Brain pericyte (primary cell): ENCODE data around the gene ATG101.
"Not testable (repeated sequence)": the region's sequence is repeated elsewhere in the genome, so short reads cannot be mapped to it uniquely, and the experiment has no call there.

ENCODE experiments used
- DNase-seq: peaks from one replicate; pipeline ENCODE4 v3.0.0-alpha.2; 2012; ENCODE audit warnings: low read depth, low spot score

Gene ATG101

GRCh38 chr12:52097045-52097666 lies 27.4 kb downstream of the ATG101 start:
- no peak for DNase-seq

DNA sequence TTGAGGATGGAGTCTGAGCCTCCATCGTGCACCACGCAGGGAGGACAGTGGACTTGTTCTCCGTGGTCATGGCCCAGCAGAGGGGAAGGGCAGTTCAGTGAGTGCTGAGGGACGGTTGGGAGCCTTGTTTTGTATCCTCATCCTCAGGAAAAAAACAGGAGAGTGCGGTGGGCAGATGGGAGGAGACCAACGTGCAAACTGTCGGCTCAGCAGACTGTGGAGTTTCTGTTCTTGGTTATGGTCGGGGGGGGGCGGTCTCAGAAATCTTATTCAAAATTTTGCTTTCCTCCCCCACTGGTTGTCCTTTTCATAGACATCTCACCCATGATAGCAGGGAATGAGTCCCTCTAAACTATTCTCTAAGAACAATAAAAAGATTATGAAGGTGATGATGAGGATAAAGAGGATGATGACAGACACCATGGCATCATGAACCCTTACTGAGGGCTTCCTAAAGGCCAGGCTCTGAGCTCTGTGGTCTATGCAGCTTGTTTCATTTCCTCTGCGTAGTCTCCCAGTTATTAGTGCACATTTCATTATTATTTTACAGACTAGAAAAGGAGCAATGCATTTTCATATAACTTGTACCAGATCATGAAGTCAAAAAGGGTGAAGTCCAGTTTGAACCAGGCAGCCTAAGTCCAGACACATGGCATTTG lies 34.8 kb downstream of the ATG101 start:
- not testable (repeated sequence) for DNase-seq

DNA sequence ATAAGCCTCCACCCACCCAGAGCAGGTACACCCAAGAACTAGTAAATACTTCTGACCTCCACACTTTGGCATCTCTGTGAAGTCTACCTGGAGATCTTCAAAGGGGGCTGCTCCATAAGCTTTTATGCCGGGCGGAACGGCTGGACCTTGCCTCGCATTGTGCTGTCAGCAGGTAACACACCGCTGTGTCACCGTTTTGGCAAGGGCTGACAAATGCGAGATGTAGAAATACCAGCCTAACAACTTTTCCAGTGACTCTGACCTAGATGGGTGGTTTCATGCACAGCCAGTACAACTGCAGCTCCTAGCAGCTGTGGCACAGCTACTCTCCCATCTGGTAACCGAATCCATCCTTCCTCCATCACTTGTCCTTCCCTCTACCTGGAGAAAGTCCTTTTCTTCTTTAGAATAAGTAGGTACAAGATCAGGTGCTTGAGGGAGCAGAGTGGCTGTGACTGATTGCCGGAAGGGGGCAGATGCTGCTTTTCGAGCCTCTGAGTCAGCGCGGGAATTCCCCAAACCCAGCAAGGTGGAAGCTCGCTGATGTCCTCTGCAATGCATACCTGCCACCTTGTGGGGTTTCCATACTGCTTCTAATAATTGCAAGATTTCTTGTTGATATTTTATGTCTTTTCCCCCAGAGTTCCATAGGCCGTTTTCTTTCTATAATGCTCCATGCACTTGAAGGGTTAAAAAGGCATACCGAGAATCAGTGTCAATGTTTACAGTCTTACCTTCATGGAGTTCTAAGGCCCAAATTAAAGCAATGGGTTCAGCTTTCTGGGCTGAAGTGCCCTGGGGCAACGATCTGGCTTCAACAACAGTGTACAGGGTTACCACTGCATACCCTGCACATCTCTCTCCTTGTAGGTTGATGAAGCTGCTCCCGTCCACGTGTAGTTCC lies 46.7 kb downstream of the ATG101 start:
- not testable (repeated sequence) for DNase-seq

DNA sequence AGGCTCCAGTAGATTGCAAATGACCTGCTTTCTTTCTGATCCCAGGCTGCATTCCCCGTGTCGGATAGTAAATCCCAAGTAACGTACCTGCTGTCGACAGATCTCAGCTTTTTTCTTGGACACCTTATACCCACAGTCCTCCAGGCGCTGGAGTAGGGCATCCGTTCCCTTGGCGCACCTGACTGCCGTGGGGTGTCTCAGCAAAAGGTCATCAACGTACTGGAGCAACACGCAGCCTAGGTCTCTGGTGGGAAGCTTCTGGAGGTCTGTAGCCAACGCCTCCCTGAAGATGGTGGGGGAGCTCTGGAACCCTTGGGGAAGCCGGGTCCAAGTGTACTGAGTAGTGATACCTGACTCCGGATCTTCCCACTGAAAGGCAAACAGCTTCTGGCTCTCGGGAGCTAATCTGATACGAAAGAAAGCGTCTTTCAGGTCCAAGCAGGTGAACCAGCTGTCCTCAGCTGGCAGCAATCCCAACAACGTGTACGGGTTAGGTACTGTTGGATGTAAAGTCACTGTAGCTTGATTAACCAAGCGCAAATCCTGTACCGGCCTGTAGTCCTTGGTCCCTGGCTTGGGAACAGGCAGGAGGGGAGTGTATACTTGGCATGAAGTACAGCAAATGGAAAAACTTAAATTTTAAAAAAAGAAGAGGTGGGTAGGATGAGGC lies 48.2 kb downstream of the ATG101 start:
- not testable (repeated sequence) for DNase-seq

DNA sequence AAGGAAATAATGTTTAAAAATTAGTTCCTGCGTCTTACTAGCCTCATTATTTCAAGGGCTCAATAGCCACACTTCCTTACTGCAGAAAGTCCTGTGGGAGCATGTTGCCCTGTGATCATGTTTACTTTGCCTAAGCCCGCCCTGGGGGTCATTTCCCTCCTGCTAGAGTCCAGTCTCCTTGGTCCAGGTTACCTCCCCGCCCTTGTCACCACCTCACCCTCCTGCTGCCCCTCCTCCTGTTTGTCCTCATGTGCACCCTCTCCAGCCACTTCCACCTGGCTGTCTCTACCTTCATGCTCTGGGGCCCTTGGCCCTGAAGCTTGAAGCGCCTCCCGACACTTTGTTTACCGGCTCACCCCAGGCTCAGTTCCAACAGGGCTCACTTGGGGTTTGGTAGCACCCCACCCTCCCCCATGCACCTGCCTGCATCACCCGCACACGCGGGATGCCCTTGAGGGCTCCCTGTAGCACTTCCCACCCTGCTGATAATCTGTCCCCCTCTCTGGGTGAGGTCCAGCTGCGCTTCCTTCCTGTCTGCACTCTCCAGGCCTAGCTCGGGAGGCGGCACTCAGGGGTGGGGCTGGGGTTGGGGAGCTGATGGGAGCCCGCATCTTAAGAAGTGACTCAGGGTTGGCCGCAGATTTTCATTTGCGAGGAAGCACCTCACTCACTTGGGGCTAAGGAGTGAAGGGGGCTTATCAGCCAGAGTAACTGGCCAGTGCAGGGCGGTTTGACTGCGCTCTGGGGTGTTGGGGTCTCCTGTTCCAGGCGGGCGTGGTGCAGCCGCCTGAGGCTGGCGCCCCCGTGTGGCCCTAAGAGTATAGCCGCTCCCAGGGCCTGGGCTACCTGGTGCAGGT lies 49.8 kb downstream of the ATG101 start:
- no peak for DNase-seq

- DNase-seq = no peak
Observed at GRCh38 chr12:52120951-52121823, 51.4 kb downstream of the ATG101 start.

DNA sequence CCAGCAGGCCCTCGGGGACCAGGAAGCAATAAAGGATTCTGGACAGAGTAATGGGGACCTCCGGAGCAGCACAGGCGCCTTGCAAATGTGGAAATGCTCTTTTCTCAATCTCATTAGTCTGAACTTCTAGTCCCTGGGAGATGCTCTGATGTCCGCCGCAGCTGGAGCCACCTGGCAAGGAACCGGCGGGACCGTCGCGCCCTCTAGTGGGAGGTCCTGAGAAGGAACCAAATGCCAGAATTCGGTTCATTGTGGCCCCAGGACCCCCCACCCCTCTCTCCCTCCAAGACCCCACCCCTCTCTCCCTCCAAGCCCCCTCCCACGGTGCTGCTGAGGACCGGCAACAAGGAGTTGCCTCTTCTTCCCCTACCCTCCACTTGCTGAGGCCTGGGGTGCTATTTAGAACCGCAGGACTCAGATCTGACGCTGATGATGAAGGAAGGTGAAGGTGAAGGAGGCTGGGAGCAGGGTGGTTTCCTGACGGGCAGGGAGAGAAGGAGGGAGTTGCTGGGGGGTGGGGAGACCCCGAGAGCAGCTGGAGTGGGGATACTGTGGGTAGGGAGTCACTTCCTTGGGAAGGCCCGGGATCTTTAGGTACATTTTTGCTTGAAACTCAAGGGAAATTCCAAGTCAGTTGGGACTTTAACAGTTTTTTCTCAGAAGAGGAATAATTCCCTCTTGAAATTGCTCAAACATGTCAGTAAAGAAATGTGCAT lies 52.2 kb downstream of the ATG101 start:
- no peak for DNase-seq

DNA sequence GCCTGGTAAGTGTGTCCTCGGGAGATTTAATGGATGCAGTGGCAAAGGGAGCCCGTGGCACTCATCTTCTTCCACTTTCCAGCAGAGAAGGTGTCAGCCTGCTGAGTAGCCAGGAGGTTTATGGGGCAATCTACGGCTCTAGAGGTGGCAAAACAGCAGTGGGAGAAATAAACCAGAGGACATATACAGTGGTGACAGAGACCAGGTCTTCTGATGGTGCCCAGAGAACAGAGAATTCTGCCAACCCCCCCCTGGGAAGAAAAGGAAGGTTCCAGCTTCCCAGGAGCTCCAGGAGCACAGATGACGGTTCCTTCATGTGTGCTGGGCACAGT lies 52.7 kb downstream of the ATG101 start:
- no peak for DNase-seq

DNA sequence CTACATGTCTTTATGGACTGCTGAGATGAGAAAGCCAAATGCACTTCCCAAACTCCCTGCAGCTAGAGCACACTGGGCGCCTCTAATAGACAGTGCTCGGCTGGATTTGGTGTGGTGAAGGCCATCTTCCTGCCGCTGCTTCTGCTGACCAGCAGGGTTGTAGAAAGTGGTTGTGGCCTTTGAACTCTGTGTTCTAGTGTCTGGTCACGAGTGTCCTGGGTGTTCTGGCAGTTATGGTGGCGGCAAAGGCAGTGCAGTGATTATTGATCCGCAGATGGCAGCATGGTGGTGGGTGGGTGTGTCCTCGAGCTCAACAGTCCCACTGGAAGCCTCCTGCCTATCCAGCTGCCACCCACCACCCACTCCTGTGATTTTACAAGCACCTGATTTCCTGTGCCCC lies 53.1 kb downstream of the ATG101 start:
- DNase-seq = no peak

- DNase-seq = no peak
Observed at GRCh38 chr12:52123487-52124186, 53.9 kb downstream of the ATG101 start.

- no peak for DNase-seq
Observed at GRCh38 chr12:52125476-52125900, 55.7 kb downstream of the ATG101 start.

GRCh38 chr12:52126050-52126604 lies 56.3 kb downstream of the ATG101 start:
- no peak for DNase-seq
